ENCODE data around the gene NPAS3. TPM values are rescaled to one million over a fixed set of nuclear protein-coding genes. Genes with fewer than 3 reads are reported as not detected.

NPAS3 gene
- total and polyA plus RNA-seq, 2 of the 13 experiments (the other 11 are each of a cell fraction or from before 2014, with no cell fraction given), result not detected

DNA sequence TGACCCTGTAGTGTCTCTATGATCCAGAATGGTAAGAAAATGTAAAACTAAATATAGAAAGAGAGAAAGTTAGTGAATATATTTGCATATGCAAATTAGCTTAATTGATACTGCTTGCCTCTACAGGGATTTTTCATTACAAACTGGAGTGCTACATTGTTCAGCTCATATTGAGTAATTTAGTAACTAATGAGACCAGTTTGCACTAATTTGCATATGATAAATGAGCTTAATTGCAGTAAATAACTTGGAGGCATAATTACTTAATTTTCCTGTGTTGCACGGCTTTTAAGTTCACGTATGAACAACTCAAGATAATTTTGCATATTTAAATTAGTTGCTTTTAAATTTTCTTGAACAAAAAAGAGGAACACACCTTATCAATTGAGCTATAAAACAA lies 436.5 kb downstream of the NPAS3 start:
- intact Hi-C loops (cut with micrococcal nuclease; ENCODE audit: unreplicated experiment) (loop anchor here (10.0 kb wide), 1 partner anchor 1110 kb away; no protein-coding TSS in a partner anchor), in situ Hi-C loops (cut with HindIII; ENCODE audit: extremely low pct_ligation_motif_present, low pct_unique_long_range_greater_than_20kb) (no loop called here)
- Histone ChIP-seq H3K27ac (ENCODE audit: extremely low read length, insufficient read depth, low read length) (no peak overlapping the region), H3K4me2 (ENCODE audit: low read depth, low read length) (no peak overlapping the region), H3K36me3 (replicated peaks in 1 of 2; ENCODE audit: control insufficient read depth in 1 of 2, insufficient read depth in 2 of 2, low read length in 2 of 2) (no peaks in the 10 kb centered on the region), H3K4me1 (ENCODE audit: insufficient read depth, low read length) (no peaks in the 10 kb centered on the region), H3K27me3 (ENCODE audit: control insufficient read depth in 1 of 2, insufficient read depth in 2 of 2, low read length in 2 of 2) (no peaks in the 10 kb centered on the region), H3K9me3 (ENCODE audit: low read length) (no peaks in the 10 kb centered on the region), H4K20me1 (ENCODE audit: insufficient read depth, low read length) (no peaks in the 10 kb centered on the region), H3K79me2 (ENCODE audit: insufficient read depth, low read length) (no peaks in the 10 kb centered on the region), H3K9ac (ENCODE audit: insufficient read depth, low read depth, low read length) (no peak overlapping the region), H2AFZ (ENCODE audit: low read length) (no peak overlapping the region), H3K4me3 (replicated peaks in 1 of 3; ENCODE audit: insufficient read depth in 1 of 3, low read depth in 2 of 3, low read length in 3 of 3) (no peak overlapping the region)
- no peak for FAIRE-seq
- DNase-seq (ENCODE audit: low spot score), result no peak
- WGBS (ENCODE audit: low lambda C conversion rate), result under 1% methylated on average over 2 of the region's 2 CpGs
- no TSS peak for BruUV-seq (replicated peaks)
- ATAC-seq, result no peak
- CTCF ChIA-PET (ENCODE audit: low intra/inter-chr PET ratio, low total read pairs), result no interaction called here
- no peak for TF ChIP-seq ZNF615 (CRISPR knock-in tag; IDR thresholded peaks at IDR 0.05; ENCODE audit: borderline replicate concordance)
- TF ChIP-seq AKAP8 (CRISPR knock-in tag; IDR thresholded peaks at IDR 0.05), result no peak
- TF ChIP-seq ZNF672 (CRISPR knock-in tag; IDR thresholded peaks at IDR 0.05), result no peak
- no peak for TF ChIP-seq ZNF850 (CRISPR knock-in tag; conservative IDR thresholded peaks at IDR 0.05)
- POLR2A ChIA-PET, result no interaction called here

DNA sequence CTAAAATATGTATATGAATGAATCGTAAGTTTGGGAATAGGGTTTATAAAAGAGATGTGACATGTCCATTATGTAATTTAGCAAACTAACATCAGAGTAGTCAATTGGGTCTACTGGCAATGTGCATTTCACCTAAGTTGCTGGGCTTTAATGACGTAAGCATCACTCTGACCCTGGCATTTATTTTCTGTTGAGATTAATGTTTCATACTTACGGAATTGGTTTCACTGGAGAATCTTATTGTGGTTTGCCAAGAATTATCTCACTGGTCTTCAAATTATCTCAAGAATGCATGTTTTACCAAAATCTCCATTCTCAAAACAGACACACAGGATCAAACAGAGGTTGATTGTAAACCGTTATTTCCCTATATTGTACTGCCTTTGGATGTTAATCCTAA lies 437.1 kb downstream of the NPAS3 start:
- FAIRE-seq, result no peak
- WGBS (ENCODE audit: low lambda C conversion rate), result 12% methylated on average over 4 of the region's 4 CpGs
- CTCF ChIA-PET (ENCODE audit: low intra/inter-chr PET ratio, low total read pairs), result no interaction called here

More for the DNA sequence above, 437.1 kb downstream of the NPAS3 start:
- POLR2A ChIA-PET, result no interaction called here
- no peak overlapping the region for H2AFZ ChIP-seq (ENCODE audit: low read length)
- in situ Hi-C loops (cut with HindIII; ENCODE audit: extremely low pct_ligation_motif_present, low pct_unique_long_range_greater_than_20kb), result no loop called here
- 0 out of 2 replicates have a peak, but pooled peaks have one; percentile 13 for TF ChIP-seq ATF7 (IDR thresholded peaks at IDR 0.05)
- TF ChIP-seq ATF7 (CRISPR knock-in tag; IDR thresholded peaks at IDR 0.05), result no peak
- TF ChIP-seq CREB1 (IDR thresholded peaks at IDR 0.05), result peak; percentile 73
- no peak for TF ChIP-seq CREB1 (CRISPR knock-in tag; IDR thresholded peaks at IDR 0.05)
- 0 out of 2 replicates have a peak, but pooled peaks have one; percentile 13 for TF ChIP-seq TCF7L2 (IDR thresholded peaks at IDR 0.05; ENCODE audit: low read depth, low read length)
- TF ChIP-seq ZNF280B (CRISPR knock-in tag; IDR thresholded peaks at IDR 0.05; ENCODE audit: borderline replicate concordance), result no peak
- TF ChIP-seq ZNF33A (CRISPR knock-in tag; IDR thresholded peaks at IDR 0.05; ENCODE audit: borderline replicate concordance), result no peak
- no peak for DNase-seq (ENCODE audit: low spot score)
- no peaks in the 10 kb centered on the region for H3K79me2 ChIP-seq (ENCODE audit: insufficient read depth, low read length)
- no peaks in the 10 kb centered on the region for H3K27me3 ChIP-seq (ENCODE audit: control insufficient read depth in 1 of 2, insufficient read depth in 2 of 2, low read length in 2 of 2)
- no peaks in the 10 kb centered on the region for H3K36me3 ChIP-seq (replicated peaks in 1 of 2; ENCODE audit: control insufficient read depth in 1 of 2, insufficient read depth in 2 of 2, low read length in 2 of 2)
- no peak overlapping the region for H3K4me3 ChIP-seq (replicated peaks in 1 of 3; ENCODE audit: insufficient read depth in 1 of 3, low read depth in 2 of 3, low read length in 3 of 3)
- H3K4me2 ChIP-seq (ENCODE audit: low read depth, low read length), result no peak overlapping the region
- H3K27ac ChIP-seq (ENCODE audit: extremely low read length, insufficient read depth, low read length), result no peak overlapping the region
- BruUV-seq (replicated peaks), result no TSS peak
- no peak for ATAC-seq
- H3K9ac ChIP-seq (ENCODE audit: insufficient read depth, low read depth, low read length), result no peak overlapping the region
- no peaks in the 10 kb centered on the region for H4K20me1 ChIP-seq (ENCODE audit: insufficient read depth, low read length)
- no peaks in the 10 kb centered on the region for H3K4me1 ChIP-seq (ENCODE audit: insufficient read depth, low read length)
- no peaks in the 10 kb centered on the region for H3K9me3 ChIP-seq (ENCODE audit: low read length)
- intact Hi-C loops (cut with micrococcal nuclease; ENCODE audit: unreplicated experiment), result loop anchor here (10.0 kb wide), 1 partner anchor 1109 kb away; no protein-coding TSS in a partner anchor

All from HepG2 (cell line).